ENCODE results near the gene STK39. TPM values are rescaled to one million over a fixed set of nuclear protein-coding genes. Genes with fewer than 3 reads are reported as not detected.
"Not testable (repeated sequence)": the region's sequence is repeated elsewhere in the genome, so short reads cannot be mapped to it uniquely, and the experiment has no call there.

The STK39 gene
- total RNA-seq, 1 donor from 2014 or later, result 33.4 TPM

- intact Hi-C loops (cut with micrococcal nuclease), result no loop called here
Observed at GRCh38 chr2:168105127-168105683, 142.2 kb downstream of the STK39 start.

DNA sequence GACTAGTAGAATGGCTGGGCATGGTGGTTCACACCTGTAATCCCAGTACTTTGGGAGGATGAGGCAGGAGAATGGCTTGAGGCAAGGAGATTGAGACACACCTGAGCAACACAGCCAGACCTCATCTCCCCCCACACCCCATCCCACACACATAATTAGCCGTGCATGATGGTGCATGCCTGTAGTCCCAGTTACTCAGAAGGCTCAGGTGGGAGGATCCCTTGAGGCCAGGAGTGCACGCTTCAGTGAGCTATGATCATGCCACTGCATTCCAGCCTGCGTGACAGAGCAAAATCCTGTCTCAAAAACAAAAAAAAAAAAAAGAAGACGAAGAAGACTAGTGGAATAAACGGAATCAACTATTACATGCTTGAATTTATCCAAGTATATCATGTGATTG lies 150.0 kb downstream of the STK39 start:
- intact Hi-C loops (cut with micrococcal nuclease), result no loop called here

GRCh38 chr2:168096158-168096557 lies 151.2 kb downstream of the STK39 start:
- intact Hi-C loops (cut with micrococcal nuclease), result no loop called here

GRCh38 chr2:168091986-168092385 lies 155.4 kb downstream of the STK39 start:
- intact Hi-C loops (cut with micrococcal nuclease), result no loop called here

DNA sequence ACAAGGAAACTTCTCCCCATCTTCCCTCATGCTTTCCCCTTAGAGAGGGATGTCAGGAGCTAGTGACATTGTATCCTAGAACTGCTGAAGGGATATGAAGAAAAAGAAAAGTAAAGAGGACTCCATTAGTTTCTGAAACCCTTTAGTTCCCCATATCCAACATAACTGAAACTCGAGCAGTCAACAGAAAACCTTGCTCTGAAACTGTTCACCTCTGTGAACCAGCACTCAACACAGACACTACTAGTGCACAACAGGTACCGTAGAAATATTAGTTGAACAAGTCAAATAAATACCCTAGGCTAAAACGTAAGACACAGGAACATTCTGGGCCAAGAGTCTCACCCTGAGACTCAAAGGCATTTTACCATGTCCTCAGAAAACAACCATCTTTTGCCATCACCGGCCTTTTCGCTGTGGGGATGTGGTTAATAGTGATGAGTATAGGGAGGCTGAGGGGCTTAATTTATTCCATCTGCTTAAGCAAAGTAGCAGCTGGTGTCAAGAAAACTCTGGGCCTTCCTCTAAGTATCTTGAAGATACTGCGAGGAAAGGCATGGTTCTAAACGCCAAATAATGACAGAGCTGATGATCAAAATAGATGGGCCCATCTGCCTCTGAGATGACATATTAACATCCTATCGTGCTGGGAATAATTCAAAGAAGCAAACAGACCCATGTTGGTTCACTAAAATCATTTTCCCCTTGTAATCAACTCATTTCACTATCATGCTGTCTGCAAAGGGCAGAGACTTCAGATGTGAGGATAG lies 156.8 kb downstream of the STK39 start:
- intact Hi-C loops (cut with micrococcal nuclease), result no loop called here

GRCh38 chr2:168089200-168089599 lies 158.2 kb downstream of the STK39 start:
- intact Hi-C loops (cut with micrococcal nuclease), result no loop called here

- intact Hi-C loops (cut with micrococcal nuclease), result no loop called here
Observed at GRCh38 chr2:168087401-168087800, 160.0 kb downstream of the STK39 start.

- intact Hi-C loops (cut with micrococcal nuclease), result no loop called here
Observed at GRCh38 chr2:168086851-168087250, 160.5 kb downstream of the STK39 start.

DNA sequence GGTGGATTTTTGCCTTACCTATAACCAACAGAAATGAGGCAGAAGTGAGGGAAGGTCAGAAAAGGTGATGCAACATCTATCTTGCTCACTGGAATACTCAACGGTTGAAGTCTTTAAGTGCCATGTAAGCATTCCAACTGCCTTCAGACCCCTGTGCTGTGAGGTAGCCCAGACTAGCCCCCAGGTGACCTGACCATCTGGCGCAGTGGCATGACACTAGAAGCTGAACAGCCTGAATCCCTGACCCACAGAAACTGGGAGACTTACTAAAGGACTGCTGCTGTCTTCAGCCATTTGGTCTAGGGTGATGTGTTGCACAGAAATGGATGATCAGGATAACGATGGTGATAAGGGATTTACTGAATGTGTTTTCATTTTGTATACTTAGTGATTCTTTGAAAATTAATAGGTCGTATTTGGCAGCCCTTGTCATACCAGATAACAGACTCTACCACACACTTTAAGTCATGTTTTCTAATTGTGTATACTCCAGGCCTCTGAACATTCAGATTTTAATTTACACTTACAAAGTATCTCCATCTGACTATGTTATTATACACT lies 161.5 kb downstream of the STK39 start:
- intact Hi-C loops (cut with micrococcal nuclease), result no loop called here

GRCh38 chr2:168084288-168084687 lies 163.1 kb downstream of the STK39 start:
- intact Hi-C loops (cut with micrococcal nuclease), result no loop called here

DNA sequence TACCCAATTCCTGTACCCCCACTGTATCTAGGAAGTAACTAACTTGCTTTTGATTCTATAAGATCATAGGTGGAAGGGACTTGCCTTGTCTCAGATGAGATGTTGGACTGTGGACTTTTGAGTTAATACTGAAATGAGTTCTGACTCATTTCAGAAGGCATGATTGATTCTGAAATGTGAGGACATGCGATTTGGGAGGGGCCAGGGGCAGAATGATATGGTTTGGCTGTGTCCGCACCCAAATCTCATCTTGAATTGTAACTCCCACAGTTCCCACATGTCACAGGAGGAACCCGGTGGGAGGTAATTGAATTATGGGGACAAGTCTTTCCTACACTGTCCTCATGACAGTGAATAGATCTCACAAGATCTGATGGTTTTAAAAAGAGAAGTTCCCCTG lies 165.9 kb downstream of the STK39 start:
- intact Hi-C loops (cut with micrococcal nuclease), result not testable (repeated sequence)

DNA sequence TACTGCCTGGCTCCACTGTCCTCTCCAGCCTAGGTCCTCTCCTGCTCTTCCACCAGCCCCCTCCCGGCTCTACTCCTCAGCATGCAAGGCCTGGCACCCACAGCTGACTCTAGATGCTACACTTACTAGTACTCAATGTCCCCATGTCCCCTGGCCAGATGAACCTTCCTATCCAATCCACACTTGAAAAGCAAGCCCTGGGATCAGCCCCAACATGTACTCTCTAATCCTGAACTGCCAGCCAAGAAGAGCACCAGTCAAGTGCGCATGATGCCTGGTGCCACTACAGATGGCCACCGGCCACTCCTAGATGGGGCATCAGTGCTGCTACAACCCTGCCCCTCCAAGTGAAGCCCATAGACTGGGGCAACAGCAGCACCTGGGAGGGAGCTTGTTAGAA lies 168.2 kb downstream of the STK39 start:
- intact Hi-C loops (cut with micrococcal nuclease), result no loop called here

- intact Hi-C loops (cut with micrococcal nuclease), result no loop called here
Observed at GRCh38 chr2:168076731-168077130, 170.7 kb downstream of the STK39 start.

- intact Hi-C loops (cut with micrococcal nuclease), result no loop called here
Observed at GRCh38 chr2:168075446-168075845, 171.9 kb downstream of the STK39 start.

GRCh38 chr2:168072626-168073303 lies 174.6 kb downstream of the STK39 start:
- intact Hi-C loops (cut with micrococcal nuclease), result no loop called here

- intact Hi-C loops (cut with micrococcal nuclease), result no loop called here
Observed at GRCh38 chr2:168064011-168064998, 183.1 kb downstream of the STK39 start.

- intact Hi-C loops (cut with micrococcal nuclease), result no loop called here
Observed at GRCh38 chr2:168062936-168063335, 184.5 kb downstream of the STK39 start.

GRCh38 chr2:168062054-168062453 lies 185.3 kb downstream of the STK39 start:
- intact Hi-C loops (cut with micrococcal nuclease), result no loop called here

- intact Hi-C loops (cut with micrococcal nuclease), result no loop called here
Observed at GRCh38 chr2:168060986-168061750, 186.2 kb downstream of the STK39 start.

DNA sequence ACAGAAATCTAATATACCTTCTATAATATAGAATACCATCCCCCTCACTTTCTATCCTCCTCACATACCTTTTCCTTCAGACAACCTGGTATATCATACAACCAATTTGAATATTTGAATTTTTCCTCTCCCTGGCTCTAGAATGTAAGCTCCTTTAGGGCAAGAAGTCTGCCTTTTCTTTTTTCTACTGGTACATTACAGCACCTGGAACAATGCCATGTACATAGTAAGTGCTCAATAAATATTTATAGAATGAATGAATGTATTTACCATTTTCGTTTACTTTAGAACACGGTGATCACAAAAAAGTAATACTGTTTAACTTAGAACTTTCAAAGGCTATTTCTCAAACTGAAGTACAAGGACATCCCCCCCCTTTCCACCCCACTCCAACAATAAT lies 187.6 kb downstream of the STK39 start:
- intact Hi-C loops (cut with micrococcal nuclease), result no loop called here

All from T-helper 1 cell treated with Interleukin-12 subunit alpha and Interleukin-12 subunit beta and Interleukin-4 antibody, amounts not matched to agents 30 ng/mL and 1 ng/mL, for 36 hours (primary cell).